OCI-LY1 (cell line): ENCODE data around the gene LEMD3.

Experiments used
- H2AFZ ChIP-seq: fragments of 200-600 bp; sonication (generic), shearing (Covaris generic); 2 replicates; pipeline ENCODE4 v1.6.0; 2014; ENCODE audit warnings: antibody characterized with exemption, mild to moderate bottlenecking, low read length
- H3F3A ChIP-seq: fragments of 200-600 bp; sonication (generic), shearing (Covaris generic); 2 replicates; pipeline ENCODE4 v1.6.0; 2014; ENCODE audit warnings: mild to moderate bottlenecking, antibody characterized with exemption, low read length, moderate library complexity; ENCODE audit not compliant: insufficient read depth
- H3K27ac ChIP-seq: fragments of 200-600 bp; sonication (generic); 2 replicates; pipeline ENCODE4 v1.5.1; 2014; ENCODE audit warnings: low read length, mixed run types, mild to moderate bottlenecking, low read depth; ENCODE audit not compliant: poor library complexity, severe bottlenecking
- H3K27me3 ChIP-seq: fragments of 200-600 bp; sonication (generic); 2 replicates; pipeline ENCODE4 v1.6.0; 2014; ENCODE audit warnings: antibody characterized with exemption, mild to moderate bottlenecking, low read length, moderate library complexity; ENCODE audit not compliant: insufficient read depth
- H3K36me3 ChIP-seq: fragments of 200-600 bp; sonication (generic); 2 replicates; pipeline ENCODE4 v1.6.1; 2014; ENCODE audit warnings: mild to moderate bottlenecking, antibody characterized with exemption, low read length, moderate library complexity, mixed read lengths; ENCODE audit not compliant: insufficient read depth
- H3K4me1 ChIP-seq: fragments of 200-600 bp; sonication (generic); 2 replicates; pipeline ENCODE4 v1.5.1; 2014; ENCODE audit warnings: mild to moderate bottlenecking, low read length, moderate library complexity; ENCODE audit not compliant: insufficient read depth, severe bottlenecking
- H3K4me2 ChIP-seq: fragments of 200-600 bp; sonication (generic), shearing (Covaris generic); 2 replicates; pipeline ENCODE4 v1.6.1; 2014; ENCODE audit warnings: low read length
- H3K4me3 ChIP-seq: fragments of 200-600 bp; sonication (generic); 2 replicates; pipeline ENCODE4 v1.5.1; 2014; ENCODE audit warnings: low read length, low read depth, mild to moderate bottlenecking, mixed read lengths; ENCODE audit not compliant: poor library complexity, severe bottlenecking
- H3K79me2 ChIP-seq: fragments of 200-600 bp; shearing (Covaris generic); 2 replicates; pipeline ENCODE4 v1.6.1; 2016; ENCODE audit warnings: mixed run types, low read length, mixed read lengths; ENCODE audit not compliant: insufficient read depth
- H3K9ac ChIP-seq: fragments of 200-600 bp; sonication (generic), shearing (Covaris generic); 2 replicates; pipeline ENCODE4 v1.6.1; 2014; ENCODE audit warnings: mild to moderate bottlenecking, low read length, mixed read lengths
- H3K9me2 ChIP-seq: fragments of 200-600 bp; sonication (generic), shearing (Covaris generic); 2 replicates; pipeline ENCODE4 v1.6.1; 2014; ENCODE audit warnings: low read depth, mild to moderate bottlenecking, low read length, mixed read lengths
- H3K9me3 ChIP-seq: fragments of 200-600 bp; shearing (Covaris generic); 2 replicates; pipeline ENCODE4 v1.6.1; 2014; ENCODE audit warnings: low read length, mixed read lengths
- H4K20me1 ChIP-seq: fragments of 200-600 bp; sonication (generic), shearing (Covaris generic); 2 replicates; pipeline ENCODE4 v1.6.0; 2016; ENCODE audit warnings: mild to moderate bottlenecking, low read length; ENCODE audit not compliant: insufficient read depth
- CTCF ChIP-seq: fragments of 200-600 bp; sonication (generic), shearing (Covaris generic); IDR thresholded peaks from 2 replicates; pipeline ENCODE4 v1.5.1; 2017; ENCODE audit warnings: mild to moderate bottlenecking, antibody characterized with exemption, low read length, moderate library complexity, mixed read lengths
- EZH2 ChIP-seq: fragments of 200-600 bp; sonication (generic), shearing (Covaris generic); IDR thresholded peaks from 2 replicates; pipeline ENCODE4 v1.8.0; 2017; ENCODE audit warnings: borderline replicate concordance, mixed run types, mild to moderate bottlenecking, antibody characterized with exemption, low read length, moderate library complexity, mixed read lengths

Gene LEMD3

DNA sequence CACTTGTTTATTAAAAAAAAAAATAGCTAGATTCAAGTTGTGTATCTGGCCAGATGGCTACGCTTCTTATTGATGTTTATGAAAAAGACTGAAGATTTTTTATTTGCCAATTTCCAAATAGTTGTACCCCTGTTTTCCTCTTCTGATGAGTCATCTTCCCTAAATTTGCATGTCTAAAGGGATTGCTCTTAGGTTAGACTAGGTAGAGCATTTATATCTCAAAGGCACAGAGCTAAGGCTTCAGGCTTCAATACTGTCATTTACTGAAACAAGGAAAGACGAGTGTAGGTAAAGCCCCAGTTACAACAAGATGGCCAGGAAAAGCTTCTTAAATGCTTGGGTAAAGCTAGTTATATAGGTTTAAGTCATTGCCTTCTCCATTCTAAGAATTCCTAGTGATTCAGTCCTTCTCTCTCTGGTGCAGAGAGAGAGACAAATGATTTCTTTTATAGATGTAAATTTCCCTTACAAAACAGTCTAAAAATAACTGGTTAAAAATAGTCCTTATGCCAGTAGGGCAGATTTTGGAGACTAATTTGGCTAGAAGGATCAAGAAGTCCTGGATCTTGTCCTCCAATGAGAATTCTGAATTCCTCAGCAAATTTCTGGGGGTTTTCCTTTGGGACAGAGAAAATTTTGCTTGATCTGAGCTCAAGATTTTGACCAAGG, 26.1 kb downstream of the LEMD3 start:
- Histone ChIP-seq H3F3A (no peaks in the 10 kb centered on the region), H3K4me2 (no peak overlapping the region), H3K9me3 (no peaks in the 10 kb centered on the region), H3K9me2 (no peaks in the 10 kb centered on the region), H3K27me3 (no peaks in the 10 kb centered on the region), H2AFZ (no peak overlapping the region), H3K36me3 (peaks cover 39% of the 10 kb centered on the region), H3K4me3 (no peak overlapping the region), H4K20me1 (no peaks in the 10 kb centered on the region), H3K79me2 (peaks cover 61% of the 10 kb centered on the region), H3K27ac (no peak overlapping the region), H3K9ac (no peak overlapping the region), H3K4me1 (peaks cover 5% of the 10 kb centered on the region)
- TF ChIP-seq EZH2 (no peak), CTCF (no peak)

- Histone ChIP-seq H4K20me1 (no peaks in the 10 kb centered on the region), H3K9me2 (no peaks in the 10 kb centered on the region), H2AFZ (no peak overlapping the region), H3K79me2 (peaks cover 64% of the 10 kb centered on the region), H3K36me3 (peaks cover 38% of the 10 kb centered on the region), H3K27me3 (no peaks in the 10 kb centered on the region), H3K9ac (no peak overlapping the region), H3K4me3 (no peak overlapping the region), H3F3A (no peaks in the 10 kb centered on the region), H3K9me3 (no peaks in the 10 kb centered on the region), H3K4me2 (no peak overlapping the region), H3K4me1 (peaks cover 5% of the 10 kb centered on the region), H3K27ac (no peak overlapping the region)
- TF ChIP-seq CTCF (no peak), EZH2 (no peak)
These were observed 27.6 kb downstream of the LEMD3 start for GRCh38 chr12:65196762-65197567.

DNA sequence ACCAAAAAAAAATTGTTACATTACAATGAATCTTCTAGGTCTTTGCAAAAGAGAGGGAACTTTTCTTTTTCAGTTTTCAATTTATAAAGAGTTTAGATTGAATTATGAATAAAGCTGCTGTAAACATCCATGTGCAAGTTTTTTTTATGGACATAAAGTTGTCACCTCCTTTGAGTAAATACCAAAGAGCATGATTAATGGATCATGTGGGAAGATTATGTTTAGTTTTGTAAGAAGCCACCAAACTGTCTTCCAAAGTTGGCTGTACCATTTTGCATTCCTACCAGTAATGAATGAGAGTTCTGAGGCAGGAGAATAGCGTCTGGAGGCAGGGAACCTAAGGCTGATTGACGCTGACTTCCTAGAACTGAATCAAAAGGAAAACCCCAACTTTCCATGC, 30.2 kb downstream of the LEMD3 start:
- Histone ChIP-seq H3K9ac (no peak overlapping the region), H2AFZ (no peak overlapping the region), H3K27me3 (no peaks in the 10 kb centered on the region), H3K4me1 (peaks cover 2% of the 10 kb centered on the region), H3K9me2 (no peaks in the 10 kb centered on the region), H3K79me2 (peaks cover 71% of the 10 kb centered on the region), H3K36me3 (peaks cover 30% of the 10 kb centered on the region), H3K4me2 (no peak overlapping the region), H3K4me3 (no peak overlapping the region), H3K27ac (no peak overlapping the region), H3K9me3 (no peaks in the 10 kb centered on the region), H4K20me1 (no peaks in the 10 kb centered on the region), H3F3A (no peaks in the 10 kb centered on the region)
- TF ChIP-seq EZH2 (no peak), CTCF (no peak)
